ENCODE measurements around the gene TRIP10.

DNA sequence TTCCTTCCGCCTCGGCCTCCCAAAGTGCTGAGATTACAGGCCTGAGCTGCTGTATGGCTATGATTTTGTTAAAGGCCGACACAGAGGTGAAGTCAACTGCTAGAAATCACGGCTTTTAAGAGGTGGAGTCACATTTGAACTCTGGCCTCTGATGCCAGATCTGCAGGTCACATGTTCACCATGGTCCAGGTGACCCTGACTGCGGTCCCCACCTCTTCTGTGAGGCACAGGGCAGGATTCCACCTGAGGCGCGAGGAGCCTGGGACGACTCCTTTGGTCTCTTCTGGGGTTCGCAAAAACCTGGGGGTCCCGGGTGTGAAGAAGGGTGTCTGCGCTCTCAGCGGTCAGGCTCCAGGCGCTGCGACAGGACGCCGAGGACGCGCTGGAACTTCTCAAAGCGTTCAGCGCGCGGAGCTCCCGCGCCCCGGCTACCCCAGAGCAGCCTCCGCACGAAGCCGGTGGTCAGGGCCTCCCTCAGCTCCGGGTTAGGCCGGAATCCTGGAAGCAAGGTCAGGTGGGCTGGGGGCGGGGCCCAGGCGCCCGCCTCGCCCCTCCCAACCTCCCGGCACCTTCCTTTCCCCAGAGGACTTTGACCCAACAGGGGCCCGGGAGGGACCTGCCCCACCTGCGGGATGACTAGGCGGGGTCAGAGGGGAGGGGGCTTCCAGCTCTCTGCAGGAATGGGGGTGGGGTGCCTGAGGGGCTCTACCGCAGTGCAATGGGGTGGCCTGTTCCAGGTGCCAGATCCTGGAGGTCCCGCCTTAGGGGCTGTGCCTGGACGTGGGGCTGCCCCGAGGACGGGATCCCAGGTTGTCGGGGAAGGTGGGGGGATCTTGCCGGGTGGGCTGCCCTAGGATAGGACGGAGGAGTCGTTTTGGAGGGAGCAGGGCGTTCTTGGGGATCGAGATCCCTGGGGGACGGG, 13.0 kb downstream of the TRIP10 start:
- no peak for TF ChIP-seq POLR2AphosphoS5 (IDR thresholded peaks at IDR 0.05; ENCODE audit: low read depth, low read length)
- no peak for TF ChIP-seq PAX5 (IDR thresholded peaks at IDR 0.05; ENCODE audit: insufficient read depth, low read length, severe bottlenecking)

Data from GM12891 (cell line).